Measurements from ENCODE around the gene SLC10A4. TPM values are rescaled to one million over a fixed set of nuclear protein-coding genes. Genes with fewer than 3 reads are reported as not detected.

The SLC10A4 gene
- total RNA-seq, 1 donor from 2014 or later: not detected

DNA sequence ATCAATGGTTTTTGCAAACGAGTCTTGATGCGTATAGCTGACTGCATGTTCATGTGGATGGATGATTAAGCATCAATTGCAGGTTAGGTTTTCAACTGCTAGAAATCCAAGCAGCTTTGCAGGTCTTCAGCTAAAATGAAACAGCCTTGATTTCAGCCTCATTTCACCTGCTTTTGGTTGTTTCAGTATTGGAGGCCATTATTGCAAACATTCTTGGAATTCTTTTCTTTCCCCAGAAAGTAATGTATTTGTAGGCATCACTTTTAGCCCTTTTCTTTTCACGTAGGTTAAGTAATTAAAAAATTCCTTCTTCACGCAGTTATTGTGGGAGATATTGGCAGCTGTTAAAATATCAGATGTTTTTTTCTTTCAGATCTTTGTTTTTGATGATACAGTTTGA lies 15.8 kb downstream of the SLC10A4 start:
- H3K4me3 ChIP-seq (ENCODE audit: low read depth, low read length): no peak overlapping the region
- no peaks in the 10 kb centered on the region for H3K36me3 ChIP-seq (ENCODE audit: control insufficient read depth, insufficient read depth, low read length)
- no peaks in the 10 kb centered on the region for H3K27me3 ChIP-seq (ENCODE audit: control insufficient read depth, insufficient read depth, low read length)
- FAIRE-seq (no peak), DNase-seq (ENCODE audit: low read depth) (no peak)
- TF ChIP-seq, protein P1, sequence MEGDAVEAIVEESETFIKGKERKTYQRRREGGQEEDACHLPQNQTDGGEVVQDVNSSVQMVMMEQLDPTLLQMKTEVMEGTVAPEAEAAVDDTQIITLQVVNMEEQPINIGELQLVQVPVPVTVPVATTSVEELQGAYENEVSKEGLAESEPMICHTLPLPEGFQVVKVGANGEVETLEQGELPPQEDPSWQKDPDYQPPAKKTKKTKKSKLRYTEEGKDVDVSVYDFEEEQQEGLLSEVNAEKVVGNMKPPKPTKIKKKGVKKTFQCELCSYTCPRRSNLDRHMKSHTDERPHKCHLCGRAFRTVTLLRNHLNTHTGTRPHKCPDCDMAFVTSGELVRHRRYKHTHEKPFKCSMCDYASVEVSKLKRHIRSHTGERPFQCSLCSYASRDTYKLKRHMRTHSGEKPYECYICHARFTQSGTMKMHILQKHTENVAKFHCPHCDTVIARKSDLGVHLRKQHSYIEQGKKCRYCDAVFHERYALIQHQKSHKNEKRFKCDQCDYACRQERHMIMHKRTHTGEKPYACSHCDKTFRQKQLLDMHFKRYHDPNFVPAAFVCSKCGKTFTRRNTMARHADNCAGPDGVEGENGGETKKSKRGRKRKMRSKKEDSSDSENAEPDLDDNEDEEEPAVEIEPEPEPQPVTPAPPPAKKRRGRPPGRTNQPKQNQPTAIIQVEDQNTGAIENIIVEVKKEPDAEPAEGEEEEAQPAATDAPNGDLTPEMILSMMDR (IDR thresholded peaks at IDR 0.05; ENCODE audit: insufficient read depth, low read length, severe bottlenecking): no peak

DNA sequence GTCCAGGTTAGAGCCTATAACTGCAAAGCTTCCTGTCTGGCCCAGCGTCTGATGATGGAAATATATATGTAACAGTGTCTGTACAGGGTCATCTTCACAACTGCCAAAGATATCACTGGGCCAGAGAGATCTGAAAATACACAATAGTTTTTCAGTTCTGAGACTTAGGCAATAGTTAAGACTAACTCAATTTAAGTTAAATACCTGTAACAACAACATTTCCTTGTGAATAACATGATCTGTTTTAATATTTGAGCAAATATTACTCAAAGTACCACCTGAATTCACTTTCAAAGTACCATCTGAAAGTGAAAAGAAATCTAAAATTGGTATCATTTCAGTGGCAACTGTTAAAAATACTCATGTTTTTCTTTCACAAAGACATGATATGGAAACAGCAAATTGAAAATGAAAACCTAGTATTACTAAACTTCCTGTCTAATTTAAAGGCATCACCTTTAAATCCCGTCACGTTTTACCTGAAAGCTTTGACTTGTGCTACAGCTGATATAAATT lies 16.5 kb downstream of the SLC10A4 start:
- H3K4me3 ChIP-seq (ENCODE audit: low read depth, low read length): no peak overlapping the region
- H3K27me3 ChIP-seq (ENCODE audit: control insufficient read depth, insufficient read depth, low read length): no peaks in the 10 kb centered on the region
- DNase-seq (ENCODE audit: low read depth): no peak
- H3K36me3 ChIP-seq (ENCODE audit: control insufficient read depth, insufficient read depth, low read length): no peaks in the 10 kb centered on the region
- no peak for FAIRE-seq
- TF ChIP-seq, protein P1 (IDR thresholded peaks at IDR 0.05; ENCODE audit: insufficient read depth, low read length, severe bottlenecking): no peak

DNA sequence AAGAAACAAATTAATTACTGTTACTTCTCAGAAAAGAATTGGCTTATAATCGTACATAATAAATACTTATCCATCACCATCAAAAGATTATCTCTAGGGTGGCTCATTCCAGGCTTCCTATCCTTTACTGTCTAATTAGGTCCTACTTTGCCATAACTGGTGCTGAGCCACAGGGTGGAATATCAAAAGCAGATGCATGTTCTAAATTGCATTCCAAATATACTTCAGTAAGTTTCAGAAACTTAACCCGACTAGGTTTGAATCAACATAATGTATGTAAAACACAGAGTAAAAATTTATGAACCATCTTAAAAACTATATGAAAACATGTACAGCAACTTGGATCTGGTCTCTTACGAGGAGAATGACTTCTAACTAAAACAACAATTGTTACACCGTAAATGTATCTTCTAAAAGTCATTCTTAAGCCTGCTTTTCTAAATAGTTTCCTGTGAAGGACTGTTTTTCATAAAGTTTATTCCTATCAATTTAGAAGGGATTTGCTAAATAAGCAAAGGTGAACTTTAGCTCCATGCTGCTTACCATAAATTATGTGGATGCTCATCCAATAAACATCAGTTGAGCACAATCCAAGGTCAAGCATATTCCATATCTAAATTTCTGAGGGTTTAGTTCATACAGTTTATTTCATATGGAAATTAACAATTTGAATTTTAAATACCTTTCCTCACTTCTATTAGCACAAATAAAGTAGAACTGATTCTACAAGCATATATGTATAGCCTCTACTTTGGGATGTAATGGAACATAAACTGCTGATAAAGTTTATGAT lies 20.3 kb downstream of the SLC10A4 start:
- Histone ChIP-seq H3K36me3 (ENCODE audit: control insufficient read depth, insufficient read depth, low read length) (peaks cover 2% of the 10 kb centered on the region), H3K27me3 (ENCODE audit: control insufficient read depth, insufficient read depth, low read length) (no peaks in the 10 kb centered on the region), H3K4me3 (ENCODE audit: low read depth, low read length) (no peak overlapping the region)
- no peak for DNase-seq (ENCODE audit: low read depth)
- TF ChIP-seq, protein P1 (IDR thresholded peaks at IDR 0.05; ENCODE audit: insufficient read depth, low read length, severe bottlenecking): no peak
- FAIRE-seq: no peak

DNA sequence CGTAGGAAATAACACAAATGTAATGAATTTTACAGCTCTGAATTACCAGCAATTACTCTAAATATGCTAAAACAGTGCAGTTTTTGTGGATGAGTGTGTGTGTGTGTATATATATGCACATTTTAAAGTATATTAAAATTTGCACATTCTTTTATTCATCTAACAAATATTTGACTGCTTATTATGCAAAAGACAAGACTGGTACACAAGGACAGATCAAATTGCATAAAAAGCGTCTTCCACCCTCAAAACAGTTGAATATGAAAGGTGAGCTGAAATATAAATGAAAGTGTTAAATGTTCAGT lies 20.8 kb downstream of the SLC10A4 start:
- no peak for DNase-seq (ENCODE audit: low read depth)
- peaks cover 5% of the 10 kb centered on the region for H3K36me3 ChIP-seq (ENCODE audit: control insufficient read depth, insufficient read depth, low read length)
- TF ChIP-seq, protein P1 (IDR thresholded peaks at IDR 0.05; ENCODE audit: insufficient read depth, low read length, severe bottlenecking): no peak
- no peak for FAIRE-seq
- H3K27me3 ChIP-seq (ENCODE audit: control insufficient read depth, insufficient read depth, low read length): no peaks in the 10 kb centered on the region
- H3K4me3 ChIP-seq (ENCODE audit: low read depth, low read length): no peak overlapping the region

DNA sequence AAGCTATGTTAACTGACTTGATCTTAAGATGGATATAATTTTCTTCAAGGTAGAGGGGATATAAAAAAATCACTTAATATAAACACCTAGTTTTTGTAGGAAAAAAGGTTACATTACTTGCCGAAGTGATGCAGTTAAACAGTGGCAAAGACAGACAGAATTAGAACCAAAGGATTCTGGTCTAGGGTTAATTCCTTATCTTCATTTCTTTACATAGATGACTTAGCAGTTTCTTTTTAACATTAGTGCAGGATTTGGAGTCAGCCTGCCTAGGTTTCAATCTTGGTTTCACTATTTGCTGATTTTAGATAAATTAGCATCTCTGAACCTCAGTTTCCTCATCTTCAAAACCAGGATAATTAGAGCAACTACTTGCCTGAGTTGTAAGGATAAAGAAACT lies 21.2 kb downstream of the SLC10A4 start:
- no peak overlapping the region for H3K4me3 ChIP-seq (ENCODE audit: low read depth, low read length)
- TF ChIP-seq, protein P1 (IDR thresholded peaks at IDR 0.05; ENCODE audit: insufficient read depth, low read length, severe bottlenecking): no peak
- FAIRE-seq: no peak
- H3K36me3 ChIP-seq (ENCODE audit: control insufficient read depth, insufficient read depth, low read length): peaks cover 5% of the 10 kb centered on the region
- H3K27me3 ChIP-seq (ENCODE audit: control insufficient read depth, insufficient read depth, low read length): no peaks in the 10 kb centered on the region
- no peak for DNase-seq (ENCODE audit: low read depth)

DNA sequence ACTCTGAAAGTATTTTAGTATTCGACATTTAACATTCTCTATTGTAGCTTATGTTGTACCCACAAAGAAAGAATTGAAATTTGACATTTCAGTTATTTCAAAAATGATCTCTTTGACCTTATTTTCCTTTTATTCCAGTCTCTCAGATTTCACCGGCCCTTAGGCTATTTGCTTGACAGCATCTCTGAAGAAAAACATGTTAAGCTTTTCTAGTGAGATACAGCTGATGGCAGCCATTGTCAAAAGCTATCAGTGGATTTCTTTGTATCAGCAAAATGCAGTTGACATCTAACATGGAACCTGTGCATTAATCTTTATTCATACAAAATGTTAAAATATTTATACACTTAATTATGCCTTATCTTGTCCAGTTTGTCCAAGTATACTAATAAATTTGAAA lies 23.6 kb downstream of the SLC10A4 start:
- H3K4me3 ChIP-seq (ENCODE audit: low read depth, low read length): no peak overlapping the region
- H3K27me3 ChIP-seq (ENCODE audit: control insufficient read depth, insufficient read depth, low read length): no peaks in the 10 kb centered on the region
- peaks cover 9% of the 10 kb centered on the region for H3K36me3 ChIP-seq (ENCODE audit: control insufficient read depth, insufficient read depth, low read length)
- TF ChIP-seq, protein P1 (IDR thresholded peaks at IDR 0.05; ENCODE audit: insufficient read depth, low read length, severe bottlenecking): no peak
- DNase-seq (ENCODE audit: low read depth): no peak
- FAIRE-seq: no peak

Measured in bronchial epithelial cell (primary cell).